SU-DHL-6 (cell line): ENCODE measurements around the gene ASB16.

ENCODE experiments used
- EZH2phosphoT487 ChIP-seq: fragments of 200-600 bp; sonication (generic), shearing (Covaris generic); conservative IDR thresholded peaks from 2 replicates; pipeline ENCODE4 v1.6.1; 2018; ENCODE audit warnings: mild to moderate bottlenecking, antibody characterized with exemption, low read length, moderate library complexity, mixed read lengths
- TF ChIP-seq, protein P1 (sequence below): fragments of 200-600 bp; sonication (generic); IDR thresholded peaks from one replicate; pipeline ENCODE4 v1.5.1; 2017; ENCODE audit warnings: antibody characterized with exemption, mild to moderate bottlenecking, low read length, moderate library complexity; ENCODE audit not compliant: insufficient read depth, poor library complexity, severe bottlenecking

GRCh38 chr17:44190481-44190880 is 20.0 kb downstream of the ASB16 start:
- TF ChIP-seq, protein P1, sequence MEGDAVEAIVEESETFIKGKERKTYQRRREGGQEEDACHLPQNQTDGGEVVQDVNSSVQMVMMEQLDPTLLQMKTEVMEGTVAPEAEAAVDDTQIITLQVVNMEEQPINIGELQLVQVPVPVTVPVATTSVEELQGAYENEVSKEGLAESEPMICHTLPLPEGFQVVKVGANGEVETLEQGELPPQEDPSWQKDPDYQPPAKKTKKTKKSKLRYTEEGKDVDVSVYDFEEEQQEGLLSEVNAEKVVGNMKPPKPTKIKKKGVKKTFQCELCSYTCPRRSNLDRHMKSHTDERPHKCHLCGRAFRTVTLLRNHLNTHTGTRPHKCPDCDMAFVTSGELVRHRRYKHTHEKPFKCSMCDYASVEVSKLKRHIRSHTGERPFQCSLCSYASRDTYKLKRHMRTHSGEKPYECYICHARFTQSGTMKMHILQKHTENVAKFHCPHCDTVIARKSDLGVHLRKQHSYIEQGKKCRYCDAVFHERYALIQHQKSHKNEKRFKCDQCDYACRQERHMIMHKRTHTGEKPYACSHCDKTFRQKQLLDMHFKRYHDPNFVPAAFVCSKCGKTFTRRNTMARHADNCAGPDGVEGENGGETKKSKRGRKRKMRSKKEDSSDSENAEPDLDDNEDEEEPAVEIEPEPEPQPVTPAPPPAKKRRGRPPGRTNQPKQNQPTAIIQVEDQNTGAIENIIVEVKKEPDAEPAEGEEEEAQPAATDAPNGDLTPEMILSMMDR = no peak
- no peak for TF ChIP-seq EZH2phosphoT487
